T-helper 2 cell treated with Interferon-gamma antibody and Interleukin-4, amounts not matched to agents 5 μg/mL and 100 μg/mL, for 36 hours (primary cell): ENCODE measurements around the gene TNRC6B.

ENCODE experiments used
- DNase-seq: peaks from one replicate; pipeline ENCODE4 v3.0.0; 2021; ENCODE audit warnings: low spot score
- H3K27ac Mint-ChIP-seq: one replicate; pipeline ENCODE4 v1.8.0; 2021; ENCODE audit warnings: mild to moderate bottlenecking, mixed read lengths
- H3K27me3 Mint-ChIP-seq: one replicate; pipeline ENCODE4 v1.8.0; 2021; ENCODE audit warnings: low read depth, mixed read lengths
- H3K36me3 Mint-ChIP-seq: one replicate; pipeline ENCODE4 v1.8.0; 2021; ENCODE audit warnings: low read depth, mixed read lengths
- H3K4me1 Mint-ChIP-seq: one replicate; pipeline ENCODE4 v1.8.0; 2021; ENCODE audit warnings: low read depth, mixed read lengths
- H3K4me3 Mint-ChIP-seq: one replicate; pipeline ENCODE4 v1.8.0; 2022; ENCODE audit warnings: mild to moderate bottlenecking, moderate library complexity, mixed read lengths
- H3K9me3 Mint-ChIP-seq: one replicate; pipeline ENCODE4 v1.8.0; 2021; ENCODE audit warnings: mixed read lengths

TNRC6B gene

GRCh38 chr22:40249286-40249685 is 71.6 kb downstream of the TNRC6B start:
- Mint-ChIP-seq H3K4me3 (no peak overlapping the region), H3K4me1 (peaks cover 56% of the 10 kb centered on the region), H3K27me3 (no peaks in the 10 kb centered on the region), H3K9me3 (no peaks in the 10 kb centered on the region), H3K27ac (no peak overlapping the region), H3K36me3 (peaks cover 36% of the 10 kb centered on the region)
- no peak for DNase-seq

- H3K9me3 Mint-ChIP-seq: no peaks in the 10 kb centered on the region
- peaks cover 49% of the 10 kb centered on the region for H3K4me1 Mint-ChIP-seq
- H3K36me3 Mint-ChIP-seq: peaks cover 32% of the 10 kb centered on the region
- H3K27ac Mint-ChIP-seq: peak overlapping the region; percentile 21
- peak; percentile 57 for DNase-seq
- H3K27me3 Mint-ChIP-seq: no peaks in the 10 kb centered on the region
- no peak overlapping the region for H3K4me3 Mint-ChIP-seq
Observed at GRCh38 chr22:40250608-40251007, 72.9 kb downstream of the TNRC6B start.

GRCh38 chr22:40251106-40251505 is 73.4 kb downstream of the TNRC6B start:
- Mint-ChIP-seq H3K9me3 (no peaks in the 10 kb centered on the region), H3K4me1 (peaks cover 49% of the 10 kb centered on the region), H3K27me3 (no peaks in the 10 kb centered on the region), H3K4me3 (no peak overlapping the region), H3K27ac (no peak overlapping the region), H3K36me3 (peaks cover 29% of the 10 kb centered on the region)
- peak; percentile 26 for DNase-seq

GRCh38 chr22:40252146-40252545 is 74.4 kb downstream of the TNRC6B start:
- Mint-ChIP-seq H3K27ac (no peak overlapping the region), H3K36me3 (peaks cover 31% of the 10 kb centered on the region), H3K27me3 (no peaks in the 10 kb centered on the region), H3K4me3 (no peak overlapping the region), H3K9me3 (no peaks in the 10 kb centered on the region), H3K4me1 (peaks cover 47% of the 10 kb centered on the region)
- DNase-seq: no peak

- H3K27ac Mint-ChIP-seq: peak overlapping the region; percentile 8
- peaks cover 37% of the 10 kb centered on the region for H3K36me3 Mint-ChIP-seq
Observed at GRCh38 chr22:40256516-40256915, 78.8 kb downstream of the TNRC6B start.

GRCh38 chr22:40258017-40258416 is 80.3 kb downstream of the TNRC6B start:
- no peaks in the 10 kb centered on the region for H3K27me3 Mint-ChIP-seq
- peaks cover 30% of the 10 kb centered on the region for H3K4me1 Mint-ChIP-seq
- H3K9me3 Mint-ChIP-seq: no peaks in the 10 kb centered on the region
- DNase-seq: no peak
- peak overlapping the region; percentile 38 for H3K4me3 Mint-ChIP-seq
- H3K27ac Mint-ChIP-seq: peak overlapping the region; percentile 71
- peaks cover 36% of the 10 kb centered on the region for H3K36me3 Mint-ChIP-seq

More at GRCh38 chr22:40256516-40256915, 78.8 kb downstream of the TNRC6B start:
- H3K4me1 Mint-ChIP-seq: peaks cover 29% of the 10 kb centered on the region
- H3K4me3 Mint-ChIP-seq: no peak overlapping the region
- no peaks in the 10 kb centered on the region for H3K9me3 Mint-ChIP-seq
- no peak for DNase-seq
- no peaks in the 10 kb centered on the region for H3K27me3 Mint-ChIP-seq

GRCh38 chr22:40258501-40258915 is 80.8 kb downstream of the TNRC6B start:
- no peak for DNase-seq
- Mint-ChIP-seq H3K4me3 (peak overlapping the region; percentile 38), H3K36me3 (peaks cover 37% of the 10 kb centered on the region), H3K9me3 (no peaks in the 10 kb centered on the region), H3K4me1 (peaks cover 35% of the 10 kb centered on the region), H3K27ac (peak overlapping the region; percentile 71), H3K27me3 (no peaks in the 10 kb centered on the region)

- H3K4me1 Mint-ChIP-seq: peaks cover 48% of the 10 kb centered on the region
- no peak overlapping the region for H3K4me3 Mint-ChIP-seq
Observed at GRCh38 chr22:40261783-40262182, 84.1 kb downstream of the TNRC6B start.

GRCh38 chr22:40263191-40263590 is 85.5 kb downstream of the TNRC6B start:
- H3K4me3 Mint-ChIP-seq: peak overlapping the region; percentile 16
- H3K36me3 Mint-ChIP-seq: peaks cover 68% of the 10 kb centered on the region
- H3K9me3 Mint-ChIP-seq: no peaks in the 10 kb centered on the region
- H3K4me1 Mint-ChIP-seq: peaks cover 41% of the 10 kb centered on the region
- H3K27me3 Mint-ChIP-seq: no peaks in the 10 kb centered on the region
- DNase-seq: no peak
- H3K27ac Mint-ChIP-seq: peak overlapping the region; percentile 53

More at GRCh38 chr22:40261783-40262182, 84.1 kb downstream of the TNRC6B start:
- no peaks in the 10 kb centered on the region for H3K9me3 Mint-ChIP-seq
- no peaks in the 10 kb centered on the region for H3K27me3 Mint-ChIP-seq
- H3K36me3 Mint-ChIP-seq: peaks cover 59% of the 10 kb centered on the region
- no peak overlapping the region for H3K27ac Mint-ChIP-seq
- DNase-seq: no peak

- Mint-ChIP-seq H3K27me3 (no peaks in the 10 kb centered on the region), H3K27ac (peak overlapping the region; percentile 61), H3K9me3 (no peaks in the 10 kb centered on the region), H3K4me3 (peak overlapping the region; percentile 35), H3K4me1 (peaks cover 32% of the 10 kb centered on the region), H3K36me3 (peaks cover 66% of the 10 kb centered on the region)
- DNase-seq: peak; percentile 8
Observed at GRCh38 chr22:40265783-40266182, 88.1 kb downstream of the TNRC6B start.

- Mint-ChIP-seq H3K36me3 (peaks cover 61% of the 10 kb centered on the region), H3K27ac (no peak overlapping the region), H3K9me3 (no peaks in the 10 kb centered on the region), H3K4me1 (peaks cover 15% of the 10 kb centered on the region), H3K4me3 (no peak overlapping the region), H3K27me3 (no peaks in the 10 kb centered on the region)
- DNase-seq: no peak
Observed at GRCh38 chr22:40270031-40270430, 92.3 kb downstream of the TNRC6B start.

GRCh38 chr22:40270748-40271373 is 93.1 kb downstream of the TNRC6B start:
- no peak for DNase-seq
- Mint-ChIP-seq H3K4me3 (no peak overlapping the region), H3K27me3 (no peaks in the 10 kb centered on the region), H3K9me3 (no peaks in the 10 kb centered on the region), H3K4me1 (peaks cover 12% of the 10 kb centered on the region), H3K27ac (no peak overlapping the region), H3K36me3 (peaks cover 57% of the 10 kb centered on the region)

- Mint-ChIP-seq H3K27me3 (no peaks in the 10 kb centered on the region), H3K4me1 (peaks cover 12% of the 10 kb centered on the region), H3K27ac (no peak overlapping the region), H3K4me3 (no peak overlapping the region), H3K9me3 (no peaks in the 10 kb centered on the region), H3K36me3 (peaks cover 55% of the 10 kb centered on the region)
- DNase-seq: no peak
Observed at GRCh38 chr22:40271440-40271839, 93.7 kb downstream of the TNRC6B start.

GRCh38 chr22:40273319-40273718 is 95.6 kb downstream of the TNRC6B start:
- no peaks in the 10 kb centered on the region for H3K27me3 Mint-ChIP-seq
- DNase-seq: no peak
- peaks cover 56% of the 10 kb centered on the region for H3K36me3 Mint-ChIP-seq
- peaks cover 14% of the 10 kb centered on the region for H3K4me1 Mint-ChIP-seq
- no peaks in the 10 kb centered on the region for H3K9me3 Mint-ChIP-seq
- no peak overlapping the region for H3K27ac Mint-ChIP-seq
- no peak overlapping the region for H3K4me3 Mint-ChIP-seq
